ENCODE results near the gene LMF1. TPM values are rescaled to one million over a fixed set of nuclear protein-coding genes. Genes with fewer than 3 reads are reported as not detected.
A peak's percentile ranks its signal among the peaks of the same experiment; 100 is the strongest.
"Not testable (repeated sequence)": the region's sequence is repeated elsewhere in the genome, so short reads cannot be mapped to it uniquely, and the experiment has no call there.

Gene LMF1
- polyA plus RNA-seq, 1 experiment, result 28.9 TPM

GRCh38 chr16:963913-964312, 6.9 kb downstream of the LMF1 start:
- POLR2A ChIA-PET, result interaction anchor here (0.6 kb wide), 1 partner anchor 12 kb away, joined by 3 read pairs; no protein-coding TSS in a partner anchor

GRCh38 chr16:962901-963814, 7.6 kb downstream of the LMF1 start:
- POLR2A ChIA-PET, result no interaction called here

More at GRCh38 chr16:963913-964312, 6.9 kb downstream of the LMF1 start:
- H3K27me3 ChIP-seq (ENCODE audit: control insufficient read depth, insufficient read depth, low read length), result no peaks in the 10 kb centered on the region
- H3K36me3 ChIP-seq (ENCODE audit: control insufficient read depth, insufficient read depth, low read length), result peaks cover 2% of the 10 kb centered on the region
- CTCF ChIA-PET, result interaction anchor here (1.2 to 1.5 kb wide), 4 partner anchors 12 to 94 kb away, joined by 3 to 5 read pairs (median 3); partner anchors contain the start of gene SOX8
- TF ChIP-seq CTCF (IDR thresholded peaks at IDR 0.05; ENCODE audit: insufficient read depth, low read depth, low read length), result no peak
- peak overlapping the region; percentile 25 for H3K4me3 ChIP-seq (ENCODE audit: low read depth, low read length)
- DNase-seq (ENCODE audit: low read depth), result no peak

GRCh38 chr16:962366-962765, 8.4 kb downstream of the LMF1 start:
- TF ChIP-seq CTCF (IDR thresholded peaks at IDR 0.05; ENCODE audit: insufficient read depth, low read depth, low read length), result no peak
- Histone ChIP-seq H3K27me3 (ENCODE audit: control insufficient read depth, insufficient read depth, low read length) (no peaks in the 10 kb centered on the region), H3K4me3 (ENCODE audit: low read depth, low read length) (no peak overlapping the region), H3K36me3 (ENCODE audit: control insufficient read depth, insufficient read depth, low read length) (no peaks in the 10 kb centered on the region; the same call in none of the 2 replicates)
- CTCF ChIA-PET, result no interaction called here
- POLR2A ChIA-PET, result no interaction called here
- DNase-seq (ENCODE audit: low read depth), result no peak

More at GRCh38 chr16:962901-963814, 7.6 kb downstream of the LMF1 start:
- Histone ChIP-seq H3K36me3 (ENCODE audit: control insufficient read depth, insufficient read depth, low read length) (peaks cover 2% of the 10 kb centered on the region), H3K27me3 (ENCODE audit: control insufficient read depth, insufficient read depth, low read length) (no peaks in the 10 kb centered on the region), H3K4me3 (ENCODE audit: low read depth, low read length) (no peak overlapping the region)
- CTCF ChIA-PET, result interaction anchor here (1.2 to 1.4 kb wide), 3 partner anchors 12 to 94 kb away, joined by 3 read pairs; partner anchors contain the start of gene SOX8
- TF ChIP-seq CTCF (IDR thresholded peaks at IDR 0.05; ENCODE audit: insufficient read depth, low read depth, low read length), result no peak
- DNase-seq (ENCODE audit: low read depth), result no peak

- no peak for TF ChIP-seq CTCF (IDR thresholded peaks at IDR 0.05; ENCODE audit: insufficient read depth, low read depth, low read length)
- H3K27me3 ChIP-seq (ENCODE audit: control insufficient read depth, insufficient read depth, low read length), result no peaks in the 10 kb centered on the region
These were observed 11.3 kb downstream of the LMF1 start for GRCh38 chr16:959232-960040.

GRCh38 chr16:955766-956165, 15.0 kb downstream of the LMF1 start:
- H3K36me3 ChIP-seq (ENCODE audit: control insufficient read depth, insufficient read depth, low read length); DNase-seq (ENCODE audit: low read depth); H3K4me3 ChIP-seq (ENCODE audit: low read depth, low read length); H3K27me3 ChIP-seq (ENCODE audit: control insufficient read depth, insufficient read depth, low read length); POLR2A ChIA-PET; CTCF ChIA-PET: not testable (repeated sequence)

More at GRCh38 chr16:959232-960040, 11.3 kb downstream of the LMF1 start:
- CTCF ChIA-PET, result no interaction called here
- POLR2A ChIA-PET, result no interaction called here
- DNase-seq (ENCODE audit: low read depth), result no peak
- Histone ChIP-seq H3K4me3 (ENCODE audit: low read depth, low read length) (no peak overlapping the region), H3K36me3 (ENCODE audit: control insufficient read depth, insufficient read depth, low read length) (no peaks in the 10 kb centered on the region)

- CTCF ChIA-PET; POLR2A ChIA-PET; H3K4me3 ChIP-seq (ENCODE audit: low read depth, low read length); H3K27me3 ChIP-seq (ENCODE audit: control insufficient read depth, insufficient read depth, low read length); DNase-seq (ENCODE audit: low read depth); H3K36me3 ChIP-seq (ENCODE audit: control insufficient read depth, insufficient read depth, low read length): not testable (repeated sequence)
These were observed 17.0 kb downstream of the LMF1 start for GRCh38 chr16:953818-954217.

All from BJ (cell line).